GM19240 (cell line): ENCODE measurements around the gene GSTP1.
"Not testable (repeated sequence)": the region's sequence is repeated elsewhere in the genome, so short reads cannot be mapped to it uniquely, and the experiment has no call there.

Experiments
- DNase-seq: peaks from one replicate; pipeline ENCODE4 v3.0.0; 2011; ENCODE audit warnings: low spot score; ENCODE audit not compliant: insufficient read length

Gene GSTP1

GRCh38 chr11:67614730-67615714 is 31.4 kb downstream of the GSTP1 start:
- no peak for DNase-seq

- no peak for DNase-seq
Observed at GRCh38 chr11:67615728-67616430, 32.3 kb downstream of the GSTP1 start.

GRCh38 chr11:67616431-67617242 is 33.0 kb downstream of the GSTP1 start:
- DNase-seq, result no peak

- DNase-seq, result no peak
Observed at GRCh38 chr11:67617243-67617953, 33.8 kb downstream of the GSTP1 start.

- DNase-seq, result not testable (repeated sequence)
Observed at GRCh38 chr11:67618901-67619659, 35.5 kb downstream of the GSTP1 start.

GRCh38 chr11:67619683-67620618 is 36.3 kb downstream of the GSTP1 start:
- DNase-seq, result not testable (repeated sequence)

GRCh38 chr11:67620621-67621020 is 37.0 kb downstream of the GSTP1 start:
- DNase-seq, result not testable (repeated sequence)

GRCh38 chr11:67621928-67622327 is 38.3 kb downstream of the GSTP1 start:
- DNase-seq, result not testable (repeated sequence)

GRCh38 chr11:67622905-67623304 is 39.3 kb downstream of the GSTP1 start:
- not testable (repeated sequence) for DNase-seq

GRCh38 chr11:67623795-67624194 is 40.2 kb downstream of the GSTP1 start:
- not testable (repeated sequence) for DNase-seq

GRCh38 chr11:67626131-67626833 is 42.7 kb downstream of the GSTP1 start:
- not testable (repeated sequence) for DNase-seq

GRCh38 chr11:67626970-67627369 is 43.4 kb downstream of the GSTP1 start:
- DNase-seq, result no peak

GRCh38 chr11:67627441-67627811 is 43.8 kb downstream of the GSTP1 start:
- DNase-seq, result no peak

GRCh38 chr11:67627812-67628624 is 44.4 kb downstream of the GSTP1 start:
- no peak for DNase-seq

- no peak for DNase-seq
Observed at GRCh38 chr11:67628710-67629385, 45.2 kb downstream of the GSTP1 start.

- DNase-seq, result peak; percentile 83
Observed at GRCh38 chr11:67629386-67630227, 46.0 kb downstream of the GSTP1 start, which contains the start of gene NUDT8. NUDT8 (minus strand) TSS chr11:67629937; CDS start chr11:67629911, 26 bp downstream.
